Measurements from ENCODE around the gene MYO7B.

The MYO7B gene

GRCh38 chr2:127637236-127637630, 101.8 kb downstream of the MYO7B start:
- no peak overlapping the region for H3K4me2 ChIP-seq (ENCODE audit: low read depth, low read length)
- peaks cover 41% of the 10 kb centered on the region for H3K27me3 ChIP-seq (replicated peaks; ENCODE audit: insufficient read depth, low read length)
- no peaks in the 10 kb centered on the region for H3K9me3 ChIP-seq (replicated peaks; ENCODE audit: insufficient read depth, low read length)
- H2AFZ ChIP-seq (ENCODE audit: low read length): no peak overlapping the region
- no peaks in the 10 kb centered on the region for H3K79me2 ChIP-seq (ENCODE audit: low read length)
- no peak overlapping the region for H3K27ac ChIP-seq (ENCODE audit: low read length)
- H3K36me3 ChIP-seq (replicated peaks; ENCODE audit: insufficient read depth, low read length): no peaks in the 10 kb centered on the region
- no peak overlapping the region for H3K4me3 ChIP-seq (ENCODE audit: low read length)
- DNase-seq: no peak
- H3F3A ChIP-seq (ENCODE audit: insufficient read depth, low read length): no peaks in the 10 kb centered on the region
- no peaks in the 10 kb centered on the region for H3K4me1 ChIP-seq (ENCODE audit: low read length)
- no peaks in the 10 kb centered on the region for H4K20me1 ChIP-seq (ENCODE audit: insufficient read depth, low read length)
- no peak for TF ChIP-seq EZH2 (optimal IDR thresholded peaks at IDR 0.05; ENCODE audit: low read depth, low read length)
- TF ChIP-seq CTCF (IDR thresholded peaks at IDR 0.05; ENCODE audit: low read length): no peak
- no peak for TF ChIP-seq EZH2phosphoT487 (IDR thresholded peaks at IDR 0.05; ENCODE audit: low read length)
- no peaks in the 10 kb centered on the region for H3K9me2 ChIP-seq (replicated peaks; ENCODE audit: insufficient read depth, low read length)
- H3K9ac ChIP-seq (ENCODE audit: low read length): no peak overlapping the region

- Histone ChIP-seq H3K4me2 (ENCODE audit: low read depth, low read length) (no peak overlapping the region), H3K9me3 (replicated peaks; ENCODE audit: insufficient read depth, low read length) (no peaks in the 10 kb centered on the region), H3K36me3 (replicated peaks; ENCODE audit: insufficient read depth, low read length) (no peaks in the 10 kb centered on the region), H2AFZ (ENCODE audit: low read length) (no peak overlapping the region), H3F3A (ENCODE audit: insufficient read depth, low read length) (no peaks in the 10 kb centered on the region), H3K4me1 (ENCODE audit: low read length) (no peaks in the 10 kb centered on the region), H4K20me1 (ENCODE audit: insufficient read depth, low read length) (no peaks in the 10 kb centered on the region), H3K9me2 (replicated peaks; ENCODE audit: insufficient read depth, low read length) (no peaks in the 10 kb centered on the region), H3K9ac (ENCODE audit: low read length) (no peak overlapping the region), H3K4me3 (ENCODE audit: low read length) (no peak overlapping the region), H3K27me3 (replicated peaks; ENCODE audit: insufficient read depth, low read length) (peaks cover 35% of the 10 kb centered on the region), H3K27ac (ENCODE audit: low read length) (no peak overlapping the region), H3K79me2 (ENCODE audit: low read length) (no peaks in the 10 kb centered on the region)
- DNase-seq: no peak
- no peak for TF ChIP-seq CTCF (IDR thresholded peaks at IDR 0.05; ENCODE audit: low read length)
- TF ChIP-seq EZH2 (optimal IDR thresholded peaks at IDR 0.05; ENCODE audit: low read depth, low read length): no peak
- no peak for TF ChIP-seq EZH2phosphoT487 (IDR thresholded peaks at IDR 0.05; ENCODE audit: low read length)
These were observed 102.3 kb downstream of the MYO7B start for GRCh38 chr2:127637725-127638252.

GRCh38 chr2:127638361-127639110, 103.1 kb downstream of the MYO7B start:
- Histone ChIP-seq H3K4me1 (ENCODE audit: low read length) (no peaks in the 10 kb centered on the region), H3K4me2 (ENCODE audit: low read depth, low read length) (no peak overlapping the region)
- TF ChIP-seq CTCF (IDR thresholded peaks at IDR 0.05; ENCODE audit: low read length) (no peak), EZH2phosphoT487 (IDR thresholded peaks at IDR 0.05; ENCODE audit: low read length) (no peak)

More at GRCh38 chr2:127638361-127639110, 103.1 kb downstream of the MYO7B start:
- no peak overlapping the region for H3K27ac ChIP-seq (ENCODE audit: low read length)
- no peak overlapping the region for H3K9ac ChIP-seq (ENCODE audit: low read length)
- no peaks in the 10 kb centered on the region for H4K20me1 ChIP-seq (ENCODE audit: insufficient read depth, low read length)
- no peaks in the 10 kb centered on the region for H3K9me3 ChIP-seq (replicated peaks; ENCODE audit: insufficient read depth, low read length)
- no peak overlapping the region for H2AFZ ChIP-seq (ENCODE audit: low read length)
- H3F3A ChIP-seq (ENCODE audit: insufficient read depth, low read length): no peaks in the 10 kb centered on the region
- no peaks in the 10 kb centered on the region for H3K79me2 ChIP-seq (ENCODE audit: low read length)
- no peak overlapping the region for H3K4me3 ChIP-seq (ENCODE audit: low read length)
- no peak for DNase-seq
- H3K36me3 ChIP-seq (replicated peaks; ENCODE audit: insufficient read depth, low read length): no peaks in the 10 kb centered on the region
- H3K9me2 ChIP-seq (replicated peaks; ENCODE audit: insufficient read depth, low read length): no peaks in the 10 kb centered on the region
- H3K27me3 ChIP-seq (replicated peaks; ENCODE audit: insufficient read depth, low read length): peaks cover 29% of the 10 kb centered on the region
